Fibroblast of lung (primary cell): ENCODE data around the gene CKS2. TPM values are rescaled to one million over a fixed set of nuclear protein-coding genes. Genes with fewer than 3 reads are reported as not detected.

Source experiments
- DNase-seq, 2 donors: peaks; one replicate each; pipeline versions ENCODE4 v3.0.0 to v3.0.0-alpha.2; 2010; ENCODE audit warnings: low read depth in 2 of 2
- H2AFZ ChIP-seq: 2 replicates; pipeline ENCODE4 v1.5.1; 2012; ENCODE audit warnings: low read length, control low read depth, inconsistent platforms
- H3K27ac ChIP-seq: 2 replicates; pipeline ENCODE4 v1.5.1; 2011; ENCODE audit warnings: low read length, control low read depth; ENCODE audit not compliant: insufficient read depth
- H3K27me3 ChIP-seq: 2 replicates; pipeline ENCODE4 v1.5.1; 2011; ENCODE audit warnings: mild to moderate bottlenecking, low read length; ENCODE audit not compliant: control insufficient read depth, insufficient read depth
- H3K36me3 ChIP-seq: 2 replicates; pipeline ENCODE4 v1.5.1; 2011; ENCODE audit warnings: low read length; ENCODE audit not compliant: control insufficient read depth, insufficient read depth
- H3K4me1 ChIP-seq: 2 replicates; pipeline ENCODE4 v1.5.1; 2011; ENCODE audit warnings: low read length; ENCODE audit not compliant: control insufficient read depth, insufficient read depth; ENCODE audit errors: extremely low read depth
- H3K4me2 ChIP-seq: 2 replicates; pipeline ENCODE4 v1.5.1; 2011; ENCODE audit warnings: low read length, control low read depth; ENCODE audit not compliant: insufficient read depth; ENCODE audit errors: extremely low read depth
- H3K4me3 ChIP-seq, 4 experiments: fragments of 200-600 bp in 1 of 4; sonication (generic) in 1 of 4; replicated peaks in 1 of 4; 2 replicates each; pipeline ENCODE4 v1.5.1; 2011 to 2016; ENCODE audit warnings: low read length in 4 of 4, low read depth in 3 of 4, mild to moderate bottlenecking in 3 of 4, control low read depth in 2 of 4, inconsistent platforms in 1 of 4, mixed read lengths in 1 of 4; ENCODE audit not compliant: insufficient read depth in 1 of 4; ENCODE audit errors: control extremely low read depth in 1 of 4
- H3K79me2 ChIP-seq: 2 replicates; pipeline ENCODE4 v1.5.1; 2012; ENCODE audit warnings: mild to moderate bottlenecking, low read length, inconsistent platforms; ENCODE audit not compliant: control insufficient read depth, insufficient read depth
- H3K9ac ChIP-seq: 2 replicates; pipeline ENCODE4 v1.5.1; 2011; ENCODE audit warnings: mild to moderate bottlenecking, low read length, control low read depth; ENCODE audit not compliant: insufficient read depth
- H3K9me3 ChIP-seq: 2 replicates; pipeline ENCODE4 v1.5.1; 2012; ENCODE audit warnings: low read depth, low read length; ENCODE audit not compliant: control insufficient read depth, insufficient read depth
- H4K20me1 ChIP-seq: 2 replicates; pipeline ENCODE4 v1.5.1; 2011; ENCODE audit warnings: low read length; ENCODE audit not compliant: control insufficient read depth, insufficient read depth; ENCODE audit errors: extremely low read depth
- CTCF ChIP-seq, 2 donors: IDR thresholded peaks in 1 of 2; conservative IDR thresholded peaks in 1 of 2; 1 replicate in 1 of 2; 2 replicates in 1 of 2; pipeline ENCODE4 v1.5.1; 2011 to 2012; ENCODE audit warnings: low read length in 2 of 2, control low read depth in 1 of 2, inconsistent platforms in 1 of 2, low read depth in 1 of 2, mild to moderate bottlenecking in 1 of 2
- EZH2 ChIP-seq: IDR thresholded peaks from 2 replicates; pipeline ENCODE4 v1.5.1; 2012; ENCODE audit warnings: low read length, control low read depth, mild to moderate bottlenecking; ENCODE audit errors: missing control alignments
- polyA plus RNA-seq, 2 donors: library from polyadenylated mRNA; depleted of rRNA in 1 of 2; stranded (reverse) in 1 of 2; unstranded in 1 of 2; fragments of >200 nt; gene quantifications; 2 replicates each; pipeline ENCODE4 v1.2.1, GENCODE V29; 2011 to 2012; ENCODE audit warnings: missing spikeins in 1 of 2
- total RNA-seq: library from RNA; depleted of rRNA; stranded (reverse); fragments of >200 nt; gene quantifications from 2 replicates; pipeline ENCODE4 v1.2.1, GENCODE V29; 2014

Gene CKS2
- total and polyA plus RNA-seq, 2 donors (not counting 1 experiment from before 2014, with no cell fraction given) = 69.7 to 101 TPM

- Histone ChIP-seq H2AFZ (no peak overlapping the region), H3K4me2 (no peak overlapping the region), H4K20me1 (no peaks in the 10 kb centered on the region), H3K9ac (no peak overlapping the region), H3K9me3 (no peaks in the 10 kb centered on the region), H3K27me3 (no peaks in the 10 kb centered on the region), H3K79me2 (no peaks in the 10 kb centered on the region), H3K36me3 (peaks cover 24% of the 10 kb centered on the region), H3K4me1 (no peaks in the 10 kb centered on the region), H3K27ac (no peak overlapping the region), H3K4me3 (no peak overlapping the region)
- TF ChIP-seq CTCF (conservative IDR thresholded peaks at IDR 0.05 in 1 of 2, IDR thresholded peaks at IDR 0.05 in 1 of 2; ENCODE audit: low read depth in 1 of 2, low read length in 2 of 2) = no peak
- no peak for TF ChIP-seq EZH2
- DNase-seq = no peak
Measured at GRCh38 chr9:89352451-89352850, 41.5 kb downstream of the CKS2 start.

- no peak for DNase-seq
- Histone ChIP-seq H3K9ac (no peak overlapping the region), H3K9me3 (no peaks in the 10 kb centered on the region), H3K79me2 (no peaks in the 10 kb centered on the region), H4K20me1 (no peaks in the 10 kb centered on the region), H3K36me3 (peaks cover 24% of the 10 kb centered on the region), H3K27me3 (no peaks in the 10 kb centered on the region), H3K4me2 (no peak overlapping the region), H3K27ac (no peak overlapping the region), H3K4me1 (no peaks in the 10 kb centered on the region), H2AFZ (no peak overlapping the region), H3K4me3 (no peak overlapping the region)
- TF ChIP-seq CTCF (conservative IDR thresholded peaks at IDR 0.05 in 1 of 2, IDR thresholded peaks at IDR 0.05 in 1 of 2; ENCODE audit: low read depth in 1 of 2, low read length in 2 of 2) (no peak), EZH2 (no peak)
Measured at GRCh38 chr9:89352874-89353649, 42.1 kb downstream of the CKS2 start.

GRCh38 chr9:89353989-89354388 is 43.0 kb downstream of the CKS2 start:
- Histone ChIP-seq H3K27ac (no peak overlapping the region), H3K27me3 (no peaks in the 10 kb centered on the region), H3K9ac (no peak overlapping the region), H4K20me1 (no peaks in the 10 kb centered on the region), H3K9me3 (no peaks in the 10 kb centered on the region), H3K4me2 (no peak overlapping the region), H3K36me3 (peaks cover 22% of the 10 kb centered on the region), H3K4me1 (no peaks in the 10 kb centered on the region), H3K4me3 (no peak overlapping the region), H3K79me2 (no peaks in the 10 kb centered on the region), H2AFZ (no peak overlapping the region)
- peak in 1 of 2 donors; percentile 7 for DNase-seq
- no peak for TF ChIP-seq EZH2
- peak in 1 of 2 donors; percentile 3 for TF ChIP-seq CTCF (conservative IDR thresholded peaks at IDR 0.05 in 1 of 2, IDR thresholded peaks at IDR 0.05 in 1 of 2; ENCODE audit: low read depth in 1 of 2, low read length in 2 of 2)
